ENCODE measurements around the gene ZYG11A.

- TF ChIP-seq, protein P1, sequence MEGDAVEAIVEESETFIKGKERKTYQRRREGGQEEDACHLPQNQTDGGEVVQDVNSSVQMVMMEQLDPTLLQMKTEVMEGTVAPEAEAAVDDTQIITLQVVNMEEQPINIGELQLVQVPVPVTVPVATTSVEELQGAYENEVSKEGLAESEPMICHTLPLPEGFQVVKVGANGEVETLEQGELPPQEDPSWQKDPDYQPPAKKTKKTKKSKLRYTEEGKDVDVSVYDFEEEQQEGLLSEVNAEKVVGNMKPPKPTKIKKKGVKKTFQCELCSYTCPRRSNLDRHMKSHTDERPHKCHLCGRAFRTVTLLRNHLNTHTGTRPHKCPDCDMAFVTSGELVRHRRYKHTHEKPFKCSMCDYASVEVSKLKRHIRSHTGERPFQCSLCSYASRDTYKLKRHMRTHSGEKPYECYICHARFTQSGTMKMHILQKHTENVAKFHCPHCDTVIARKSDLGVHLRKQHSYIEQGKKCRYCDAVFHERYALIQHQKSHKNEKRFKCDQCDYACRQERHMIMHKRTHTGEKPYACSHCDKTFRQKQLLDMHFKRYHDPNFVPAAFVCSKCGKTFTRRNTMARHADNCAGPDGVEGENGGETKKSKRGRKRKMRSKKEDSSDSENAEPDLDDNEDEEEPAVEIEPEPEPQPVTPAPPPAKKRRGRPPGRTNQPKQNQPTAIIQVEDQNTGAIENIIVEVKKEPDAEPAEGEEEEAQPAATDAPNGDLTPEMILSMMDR (IDR thresholded peaks at IDR 0.05): no peak
- no peak for TF ChIP-seq ZFX (IDR thresholded peaks at IDR 0.05; ENCODE audit: borderline replicate concordance)
These were observed 84.3 kb downstream of the ZYG11A start for GRCh38 chr1:52926864-52927211.

Measured in 22Rv1 (cell line).